ENCODE results near the gene RHEBL1.
"Not testable (repeated sequence)": the region's sequence is repeated elsewhere in the genome, so short reads cannot be mapped to it uniquely, and the experiment has no call there.

Gene RHEBL1

GRCh38 chr12:49089821-49090773 lies 20.3 kb upstream of the RHEBL1 start:
- DNase-seq (ENCODE audit: low spot score) = peak; percentile 62

GRCh38 chr12:49088932-49089330 lies 19.2 kb upstream of the RHEBL1 start:
- DNase-seq (ENCODE audit: low spot score) = no peak

- DNase-seq (ENCODE audit: low spot score) = peak; percentile 91
Observed at GRCh38 chr12:49088150-49088931, 18.6 kb upstream of the RHEBL1 start.

GRCh38 chr12:49086116-49086515 lies 16.3 kb upstream of the RHEBL1 start:
- DNase-seq (ENCODE audit: low spot score) = no peak

- no peak for DNase-seq (ENCODE audit: low spot score)
Observed at GRCh38 chr12:49084438-49084837, 14.7 kb upstream of the RHEBL1 start.

- DNase-seq (ENCODE audit: low spot score) = no peak
Observed at GRCh38 chr12:49079793-49080192, 10.0 kb upstream of the RHEBL1 start.

- DNase-seq (ENCODE audit: low spot score) = no peak
Observed at GRCh38 chr12:49070971-49071370, 1.2 kb upstream of the RHEBL1 start.

GRCh38 chr12:49068879-49069506 lies 786 bp downstream of the RHEBL1 start:
- no peak for DNase-seq (ENCODE audit: low spot score)

- DNase-seq (ENCODE audit: low spot score) = no peak
Observed at GRCh38 chr12:49066120-49066519, 3.7 kb downstream of the RHEBL1 start.

GRCh38 chr12:49064767-49065152 lies 5.0 kb downstream of the RHEBL1 start:
- DNase-seq (ENCODE audit: low spot score) = no peak

GRCh38 chr12:49061916-49062315 lies 7.9 kb downstream of the RHEBL1 start:
- not testable (repeated sequence) for DNase-seq (ENCODE audit: low spot score)

- no peak for DNase-seq (ENCODE audit: low spot score)
Observed at GRCh38 chr12:49061157-49061650, 8.6 kb downstream of the RHEBL1 start.

GRCh38 chr12:49060237-49061156 lies 9.3 kb downstream of the RHEBL1 start, which contains the start of gene KMT2D:
Gene KMT2D (minus strand): TSS chr12:49060794. CDS start chr12:49055324, 5,470 bp downstream.
- peak; percentile 98 for DNase-seq (ENCODE audit: low spot score)

- DNase-seq (ENCODE audit: low spot score) = peak; percentile 61
Observed at GRCh38 chr12:49059299-49060171, 10.2 kb downstream of the RHEBL1 start.

- no peak for DNase-seq (ENCODE audit: low spot score)
Observed at GRCh38 chr12:49059045-49059298, 10.8 kb downstream of the RHEBL1 start.

- no peak for DNase-seq (ENCODE audit: low spot score)
Observed at GRCh38 chr12:49058366-49059044, 11.3 kb downstream of the RHEBL1 start.

GRCh38 chr12:49057888-49058287 lies 11.9 kb downstream of the RHEBL1 start:
- DNase-seq (ENCODE audit: low spot score) = no peak

GRCh38 chr12:49055978-49056754 lies 13.6 kb downstream of the RHEBL1 start:
- DNase-seq (ENCODE audit: low spot score) = peak; percentile 92

- DNase-seq (ENCODE audit: low spot score) = no peak
Observed at GRCh38 chr12:49055092-49055491, 14.7 kb downstream of the RHEBL1 start.
